GM19043 (cell line): ENCODE results near the gene FRMD5.

ENCODE experiments used
- ATAC-seq: cut with Tn5 transposase; IDR thresholded peaks from one replicate; pipeline ENCODE4 v1.9.1; 2021; ENCODE audit warnings: low read depth; ENCODE audit not compliant: unreplicated experiment

Gene FRMD5

GRCh38 chr15:43939070-43939469 lies 256.0 kb downstream of the FRMD5 start:
- no peak for ATAC-seq

GRCh38 chr15:43934480-43934879 lies 260.6 kb downstream of the FRMD5 start:
- no peak for ATAC-seq

- no peak for ATAC-seq
Observed at GRCh38 chr15:43932907-43933306, 262.2 kb downstream of the FRMD5 start.

GRCh38 chr15:43931790-43932435 lies 263.2 kb downstream of the FRMD5 start:
- ATAC-seq = no peak

- no peak for ATAC-seq
Observed at GRCh38 chr15:43931119-43931518, 264.0 kb downstream of the FRMD5 start.

- ATAC-seq = no peak
Observed at GRCh38 chr15:43930556-43930955, 264.5 kb downstream of the FRMD5 start.

- ATAC-seq = no peak
Observed at GRCh38 chr15:43930079-43930478, 265.0 kb downstream of the FRMD5 start.

- ATAC-seq = no peak
Observed at GRCh38 chr15:43928152-43928551, 266.9 kb downstream of the FRMD5 start.

- no peak for ATAC-seq
Observed at GRCh38 chr15:43927203-43927602, 267.9 kb downstream of the FRMD5 start.

- ATAC-seq = no peak
Observed at GRCh38 chr15:43923553-43923952, 271.5 kb downstream of the FRMD5 start.

GRCh38 chr15:43922021-43922420 lies 273.1 kb downstream of the FRMD5 start:
- ATAC-seq = no peak

- no peak for ATAC-seq
Observed at GRCh38 chr15:43920815-43921214, 274.3 kb downstream of the FRMD5 start.

GRCh38 chr15:43920254-43920600 lies 274.8 kb downstream of the FRMD5 start:
- no peak for ATAC-seq

GRCh38 chr15:43919540-43920253 lies 275.4 kb downstream of the FRMD5 start:
- no peak for ATAC-seq

GRCh38 chr15:43918717-43919116 lies 276.4 kb downstream of the FRMD5 start:
- ATAC-seq = no peak

GRCh38 chr15:43916326-43916660 lies 278.8 kb downstream of the FRMD5 start:
- no peak for ATAC-seq

- no peak for ATAC-seq
Observed at GRCh38 chr15:43915631-43916325, 279.3 kb downstream of the FRMD5 start.

- no peak for ATAC-seq
Observed at GRCh38 chr15:43913941-43914340, 281.1 kb downstream of the FRMD5 start.

- ATAC-seq = no peak
Observed at GRCh38 chr15:43913026-43913780, 281.9 kb downstream of the FRMD5 start.

GRCh38 chr15:43912208-43912607 lies 282.9 kb downstream of the FRMD5 start:
- no peak for ATAC-seq

- ATAC-seq = no peak
Observed at GRCh38 chr15:43911235-43911781, 283.8 kb downstream of the FRMD5 start.
